ENCODE measurements around the gene DIP2A.

Gene DIP2A

DNA sequence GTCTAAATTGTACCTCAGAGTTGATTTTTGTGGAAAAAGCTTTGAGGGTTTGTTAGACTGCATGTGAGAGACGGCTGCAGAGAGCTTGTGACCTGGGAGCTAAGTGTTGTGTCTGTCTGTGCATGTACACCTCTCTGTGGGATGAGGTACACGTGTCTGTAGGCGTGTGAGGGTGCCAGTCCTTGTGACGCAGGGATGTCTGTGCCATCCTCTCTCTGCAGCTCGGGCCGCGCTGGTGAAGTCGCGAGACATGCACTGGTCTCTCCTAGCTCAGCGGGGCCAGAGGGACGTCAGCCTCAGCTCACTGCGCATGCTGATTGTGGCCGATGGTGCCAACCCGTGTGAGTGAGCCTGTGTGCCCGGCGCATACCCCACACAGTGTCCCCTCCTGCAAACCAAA, 79.6 kb downstream of the DIP2A start:
- no peak for DNase-seq

DNA sequence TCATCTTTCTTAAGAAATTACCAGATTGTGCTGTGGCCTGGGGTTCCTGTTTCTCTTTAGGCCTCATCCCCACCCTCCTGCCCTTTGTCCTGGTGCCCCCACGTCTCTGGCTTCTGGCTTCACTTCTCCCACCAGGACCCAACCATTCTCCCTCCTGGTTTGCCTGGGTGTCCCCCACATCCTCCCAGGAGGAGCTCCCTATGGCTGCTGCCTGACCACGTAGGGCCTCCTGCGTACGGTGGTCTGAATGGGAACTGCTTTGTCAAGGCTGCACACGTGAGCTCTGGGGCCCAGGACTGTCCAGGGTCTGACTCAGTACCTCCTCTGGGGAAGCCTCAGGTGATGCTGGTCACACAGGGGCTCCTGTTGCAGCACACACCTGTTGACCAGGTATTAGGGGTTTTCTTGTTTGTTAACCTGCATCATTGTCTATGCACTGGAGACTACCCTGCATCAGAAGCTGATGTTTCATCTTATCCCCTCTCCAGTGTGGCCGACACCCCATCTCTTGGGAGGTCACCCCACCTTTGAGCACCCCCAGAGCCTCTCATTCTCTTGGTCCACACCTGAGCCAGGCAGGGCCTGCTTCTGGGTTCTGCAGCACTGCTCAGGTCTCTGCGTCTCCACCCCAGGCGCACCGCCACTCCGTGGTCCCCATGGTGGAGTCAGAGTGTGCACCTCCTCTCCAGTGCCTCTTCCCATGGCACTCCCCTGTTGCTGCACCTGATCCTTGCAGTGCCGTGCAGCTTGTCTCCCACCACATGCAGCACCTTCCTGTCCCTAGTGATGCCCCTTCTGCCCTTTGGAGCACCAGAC, 80.4 kb downstream of the DIP2A start:
- DNase-seq, result no peak

DNA sequence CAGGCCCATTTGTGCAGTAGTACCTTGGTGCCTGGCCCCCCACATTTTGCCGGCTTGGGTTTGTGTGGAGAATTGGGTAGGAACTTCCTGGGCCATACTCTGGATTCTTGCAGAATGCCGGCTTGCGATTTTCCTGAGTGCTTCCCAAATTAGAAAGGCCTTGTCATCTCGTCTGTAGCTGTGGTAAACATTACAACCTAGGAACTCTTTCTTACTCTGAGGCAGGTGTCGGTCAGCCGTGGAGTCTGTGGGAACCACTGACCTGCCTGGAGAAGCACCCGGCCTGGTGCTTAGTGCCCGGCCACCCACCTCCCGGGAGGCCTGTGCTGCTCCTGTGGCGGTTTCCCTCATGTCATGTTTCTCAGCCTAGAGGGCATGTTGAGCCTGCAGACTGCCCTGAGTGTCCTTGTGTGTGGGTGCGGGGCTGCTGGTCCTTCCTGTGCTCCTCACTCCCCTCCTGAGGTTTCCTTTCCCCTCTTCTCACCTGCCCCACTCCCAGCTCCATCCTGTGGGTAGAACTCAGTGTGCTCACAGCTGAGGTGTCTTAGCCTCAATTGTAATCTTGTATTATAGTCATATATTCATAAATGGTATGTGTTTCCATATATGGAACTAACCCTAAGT, 81.5 kb downstream of the DIP2A start:
- no peak for DNase-seq

DNA sequence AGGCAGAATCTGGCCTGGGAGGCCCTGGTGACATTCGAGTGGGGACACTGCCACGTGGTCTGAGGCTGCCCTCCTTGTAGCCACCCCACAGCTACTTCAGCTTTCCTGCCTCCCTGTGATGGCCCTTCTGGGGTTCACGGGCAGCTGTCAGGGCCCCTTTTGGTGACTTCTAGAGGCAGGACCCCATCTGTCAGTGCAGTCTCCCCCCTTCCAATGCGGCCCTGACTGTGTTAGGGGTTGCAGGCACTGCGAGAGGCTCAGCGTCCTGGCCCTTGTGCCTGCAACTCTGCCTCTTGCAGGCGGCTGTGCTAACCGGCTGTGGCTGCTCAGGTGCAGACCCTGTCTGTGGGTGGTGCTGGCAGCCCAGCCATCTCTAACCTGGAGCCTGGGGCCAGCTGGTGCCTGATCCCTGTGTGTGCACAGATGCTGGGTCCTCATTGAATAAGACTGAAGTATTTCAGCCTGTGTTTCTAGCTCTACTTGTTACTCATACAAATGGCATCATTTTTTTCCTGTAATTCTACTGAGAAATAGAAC, 84.0 kb downstream of the DIP2A start:
- DNase-seq, result no peak

DNA sequence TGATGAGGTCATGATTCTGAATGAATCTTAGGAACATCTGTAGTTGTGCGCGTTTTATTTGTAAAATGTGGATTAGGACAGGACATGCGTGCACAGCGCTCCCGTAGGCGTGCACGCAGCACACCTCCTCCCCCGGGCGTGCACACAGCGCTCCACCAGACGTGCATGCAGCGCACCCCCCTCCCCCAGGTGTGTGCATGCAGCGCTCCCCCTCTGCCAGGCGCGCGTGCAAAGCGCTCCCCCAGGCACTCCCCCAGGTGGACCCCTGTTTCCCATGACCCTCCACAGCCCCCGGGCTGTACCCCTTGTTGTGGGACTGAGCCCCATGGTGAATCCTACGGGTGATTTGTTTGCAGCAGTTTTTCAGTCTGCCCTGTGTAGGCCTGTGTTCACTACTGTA, 84.6 kb downstream of the DIP2A start:
- DNase-seq, result no peak

DNA sequence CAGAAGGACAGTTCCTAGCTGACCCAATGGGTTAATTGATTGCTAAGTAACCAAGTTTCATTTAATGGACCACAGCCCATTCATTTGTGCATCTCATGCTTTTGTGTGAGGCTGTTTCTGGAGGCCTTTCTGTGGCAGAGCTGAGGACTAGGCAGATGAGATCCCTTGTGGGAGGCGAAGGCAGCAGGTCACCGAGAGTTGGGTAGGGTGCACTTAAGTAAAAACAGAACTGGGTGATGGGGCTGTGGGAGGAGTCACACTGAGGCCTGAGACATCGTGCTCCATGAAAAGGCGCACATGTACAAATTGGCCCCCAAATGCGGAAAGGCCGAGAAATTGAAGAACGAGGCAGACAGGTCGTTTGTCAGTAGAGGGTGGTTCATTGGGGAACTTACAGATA, 85.3 kb downstream of the DIP2A start:
- DNase-seq, result no peak

DNA sequence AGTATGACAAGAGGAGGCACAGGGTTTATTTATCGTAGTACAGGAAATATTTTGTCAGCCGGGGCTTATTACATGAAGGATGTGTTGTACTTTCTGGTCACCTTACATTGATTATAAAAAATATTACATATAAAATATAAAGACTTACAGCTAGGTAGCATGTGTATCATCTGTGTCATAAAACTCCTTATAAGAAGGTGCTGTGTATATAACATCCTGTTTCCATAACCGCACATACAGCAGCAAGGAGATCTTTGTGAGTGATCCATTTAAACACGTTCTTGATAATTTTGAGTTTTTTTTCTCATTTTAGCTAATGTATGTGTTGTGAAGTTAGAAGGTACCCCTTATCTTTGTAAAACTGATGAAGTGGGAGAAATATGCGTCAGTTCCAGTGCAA, 86.1 kb downstream of the DIP2A start:
- DNase-seq, result no peak

DNA sequence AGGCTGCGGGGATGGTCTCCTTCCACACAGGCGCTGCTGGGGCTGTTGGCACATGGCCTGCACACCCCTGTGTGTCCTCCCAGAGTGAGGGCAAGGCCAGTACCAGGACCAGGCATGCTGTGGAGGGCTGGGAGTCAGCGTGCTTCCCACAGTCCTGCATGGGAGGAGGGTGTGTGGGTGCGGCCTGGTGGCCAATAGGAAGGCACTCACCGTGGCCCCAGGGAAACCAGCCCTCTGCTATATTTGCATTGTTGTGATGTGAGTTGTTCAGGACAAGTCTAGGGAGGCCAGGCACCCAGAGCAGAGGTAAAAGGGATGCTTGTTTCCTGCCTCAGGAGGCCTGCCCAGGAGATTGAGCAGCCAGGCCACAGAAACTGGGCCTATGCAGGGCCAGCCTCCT, 86.7 kb downstream of the DIP2A start:
- no peak for DNase-seq

DNA sequence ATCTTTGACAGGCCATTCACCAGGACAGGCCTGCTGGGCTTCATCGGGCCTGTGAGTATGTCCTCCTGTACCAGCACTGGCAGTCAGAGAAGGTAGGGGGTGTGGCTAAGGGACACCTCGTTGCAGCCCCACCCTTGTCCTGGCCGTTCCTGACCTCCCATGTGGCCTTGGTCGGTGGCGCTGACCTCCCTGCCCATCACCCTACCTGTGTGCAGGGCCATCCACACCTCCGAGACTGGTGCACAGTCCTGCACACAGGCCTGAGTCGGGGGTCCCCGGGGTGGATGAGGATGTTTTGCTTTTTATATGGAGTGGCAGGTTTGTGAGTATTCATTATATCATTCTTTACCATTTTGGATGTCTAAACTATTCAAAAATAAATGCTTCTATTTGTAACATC, 87.2 kb downstream of the DIP2A start:
- DNase-seq, result no peak

DNA sequence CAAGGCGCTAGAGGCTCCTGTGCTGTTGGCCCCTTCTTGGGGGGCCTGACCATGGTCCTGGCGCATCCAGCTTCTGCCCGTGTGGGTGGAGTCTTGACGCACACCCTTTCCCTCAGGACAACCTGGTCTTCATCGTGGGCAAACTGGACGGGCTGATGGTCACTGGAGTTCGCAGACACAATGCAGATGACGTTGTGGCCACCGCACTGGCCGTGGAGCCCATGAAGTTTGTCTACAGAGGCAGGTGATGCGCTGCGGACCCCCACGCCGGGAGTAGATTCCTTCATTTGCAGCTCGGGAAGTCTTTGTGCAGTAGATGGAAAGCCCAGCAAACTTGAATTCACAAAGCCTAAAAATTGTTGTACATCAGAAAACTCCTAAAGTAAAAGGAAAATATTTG, 88.1 kb downstream of the DIP2A start:
- DNase-seq, result no peak

DNA sequence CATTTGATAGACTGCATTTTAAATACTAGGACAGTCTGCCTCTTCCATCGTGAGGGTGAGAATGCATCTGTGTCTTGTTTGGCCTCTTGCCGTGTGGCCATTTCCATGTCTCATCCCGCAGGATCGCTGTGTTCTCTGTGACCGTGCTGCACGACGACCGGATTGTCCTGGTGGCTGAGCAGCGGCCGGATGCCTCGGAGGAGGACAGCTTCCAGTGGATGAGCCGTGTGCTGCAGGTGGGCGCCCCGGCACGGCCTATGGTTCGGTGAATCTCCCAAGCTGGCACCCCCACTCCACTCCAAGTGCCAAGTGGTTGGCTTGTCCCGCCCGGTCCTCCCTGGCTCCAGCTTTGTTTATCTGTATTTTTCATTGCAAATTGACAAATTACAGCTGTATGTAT, 91.0 kb downstream of the DIP2A start:
- no peak for DNase-seq

DNA sequence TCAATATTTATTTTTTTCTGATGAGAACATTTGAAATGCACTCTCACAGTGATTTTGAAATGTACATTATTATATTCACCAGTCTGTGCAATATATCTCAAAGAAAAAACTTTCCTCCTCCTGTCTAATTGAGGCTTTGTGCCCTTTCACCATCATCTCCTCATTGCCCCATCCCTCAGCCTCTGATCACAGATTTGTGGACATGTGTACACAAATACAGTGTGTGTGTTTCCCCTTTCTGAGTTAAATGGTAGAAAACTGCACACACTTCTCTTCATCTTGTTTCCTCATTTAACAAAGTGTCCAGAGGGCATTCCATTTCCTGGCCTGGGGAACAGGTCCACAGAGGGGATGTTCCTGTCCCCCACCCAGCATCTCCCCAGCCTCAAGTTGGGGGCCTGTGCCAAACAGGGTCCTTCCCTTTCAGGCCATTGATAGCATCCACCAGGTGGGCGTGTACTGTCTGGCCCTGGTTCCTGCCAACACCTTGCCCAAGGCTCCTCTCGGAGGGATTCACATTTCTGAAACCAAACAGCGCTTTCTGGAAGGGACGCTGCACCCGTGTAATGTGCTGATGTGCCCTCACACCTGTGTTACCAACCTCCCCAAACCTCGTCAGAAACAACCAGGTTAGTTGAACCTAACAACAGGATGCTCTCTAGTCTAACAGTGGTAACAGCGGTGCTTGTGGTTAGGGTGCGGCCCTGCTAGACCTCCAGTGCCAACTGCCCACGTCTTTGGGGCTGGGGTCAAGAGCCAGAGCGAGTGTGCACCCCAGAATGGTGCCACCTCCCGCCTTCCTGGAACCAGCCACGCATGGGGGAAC, 91.6 kb downstream of the DIP2A start:
- peak in 2 of 3 donors; percentile 17 to 24 for DNase-seq

DNA sequence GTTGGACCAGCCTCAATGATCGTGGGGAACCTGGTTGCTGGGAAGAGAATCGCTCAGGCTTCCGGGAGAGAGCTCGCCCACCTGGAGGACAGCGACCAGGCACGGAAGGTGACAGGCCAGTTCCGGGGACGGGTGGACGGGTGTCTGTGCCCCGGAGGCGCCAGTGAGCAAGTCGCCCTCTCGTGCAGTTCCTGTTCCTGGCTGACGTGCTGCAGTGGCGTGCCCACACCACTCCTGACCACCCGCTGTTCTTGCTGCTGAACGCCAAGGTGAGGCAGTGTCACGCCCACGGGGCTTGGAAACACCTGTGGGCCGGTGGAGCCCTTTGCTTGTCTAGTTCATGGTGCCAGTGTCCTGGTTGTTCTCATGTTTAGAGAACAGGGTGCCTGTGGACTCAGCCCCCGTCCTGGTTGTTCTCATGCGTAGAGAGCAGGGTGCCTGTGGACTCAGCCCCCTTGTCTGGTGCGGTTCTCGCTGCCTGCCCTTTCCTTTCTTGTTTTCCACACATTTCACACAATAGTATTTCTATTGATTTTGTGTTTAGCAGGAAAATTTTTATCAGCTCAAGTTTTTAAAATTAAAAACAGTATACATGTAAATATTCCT, 93.0 kb downstream of the DIP2A start:
- DNase-seq, result peak; percentile 62 to 77 (median 70)

DNA sequence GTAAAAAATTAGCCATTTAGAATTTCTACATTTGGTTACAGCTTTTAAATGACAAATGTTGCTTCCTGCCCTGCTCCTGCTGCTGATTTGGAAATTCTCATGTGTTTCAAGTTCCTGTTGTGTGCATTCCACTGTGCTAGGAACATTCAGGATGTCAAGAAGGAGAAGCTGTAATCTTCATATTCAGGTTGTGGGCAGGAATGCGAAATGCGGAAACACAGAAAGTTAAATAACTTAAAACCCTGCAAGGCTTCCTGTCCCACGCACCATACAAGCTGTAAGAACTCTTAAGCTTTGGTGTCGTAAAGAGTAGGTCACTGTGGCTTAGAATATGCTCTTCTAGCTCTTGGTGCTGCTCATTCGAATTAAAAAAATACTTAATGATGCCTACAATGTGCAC, 93.6 kb downstream of the DIP2A start:
- DNase-seq, result peak; percentile 72 to 86 (median 86)

DNA sequence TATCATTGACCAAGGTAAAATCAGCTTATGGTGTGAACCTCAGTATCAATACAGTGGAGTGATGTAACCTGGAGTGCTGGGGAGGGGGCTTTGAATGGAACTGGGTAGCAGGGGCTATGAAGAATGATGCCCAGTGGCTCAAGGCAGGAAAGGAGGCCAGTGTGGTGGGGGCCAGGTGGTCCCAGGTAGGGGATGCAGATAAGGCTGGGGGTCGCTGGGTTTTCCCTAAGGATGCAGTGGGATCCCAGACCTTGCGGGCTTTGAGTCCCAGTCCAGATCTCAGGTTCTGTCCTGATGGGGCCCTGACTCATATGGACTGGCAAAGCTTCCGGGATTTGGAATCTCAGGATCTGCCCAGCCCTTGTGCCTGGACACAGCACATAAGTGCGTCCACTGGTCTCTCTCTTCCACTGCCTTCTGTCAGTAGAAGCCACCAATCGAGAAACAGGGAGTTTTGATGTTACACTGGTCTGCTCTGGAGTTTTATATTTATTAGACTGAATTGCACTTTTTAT, 94.2 kb downstream of the DIP2A start:
- no peak for DNase-seq

DNA sequence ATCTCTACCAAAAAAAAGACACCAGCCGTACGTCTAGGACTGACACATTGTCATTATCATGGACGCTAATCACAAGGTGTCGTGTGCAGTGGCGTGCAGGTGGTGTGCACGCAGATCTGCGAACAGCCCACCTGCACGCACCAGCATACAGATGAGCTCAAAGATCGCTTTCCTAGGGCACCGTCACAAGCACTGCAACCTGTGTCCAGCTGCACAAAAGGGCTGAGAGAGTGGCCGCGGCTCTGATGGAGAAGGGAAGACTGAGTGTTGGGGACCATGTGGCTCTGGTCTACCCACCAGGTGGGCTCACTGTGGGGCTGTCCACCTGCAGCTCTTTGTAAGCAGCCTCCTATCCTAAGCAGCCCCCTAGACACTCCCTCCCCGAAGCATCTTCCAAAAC, 95.3 kb downstream of the DIP2A start:
- DNase-seq, result no peak

DNA sequence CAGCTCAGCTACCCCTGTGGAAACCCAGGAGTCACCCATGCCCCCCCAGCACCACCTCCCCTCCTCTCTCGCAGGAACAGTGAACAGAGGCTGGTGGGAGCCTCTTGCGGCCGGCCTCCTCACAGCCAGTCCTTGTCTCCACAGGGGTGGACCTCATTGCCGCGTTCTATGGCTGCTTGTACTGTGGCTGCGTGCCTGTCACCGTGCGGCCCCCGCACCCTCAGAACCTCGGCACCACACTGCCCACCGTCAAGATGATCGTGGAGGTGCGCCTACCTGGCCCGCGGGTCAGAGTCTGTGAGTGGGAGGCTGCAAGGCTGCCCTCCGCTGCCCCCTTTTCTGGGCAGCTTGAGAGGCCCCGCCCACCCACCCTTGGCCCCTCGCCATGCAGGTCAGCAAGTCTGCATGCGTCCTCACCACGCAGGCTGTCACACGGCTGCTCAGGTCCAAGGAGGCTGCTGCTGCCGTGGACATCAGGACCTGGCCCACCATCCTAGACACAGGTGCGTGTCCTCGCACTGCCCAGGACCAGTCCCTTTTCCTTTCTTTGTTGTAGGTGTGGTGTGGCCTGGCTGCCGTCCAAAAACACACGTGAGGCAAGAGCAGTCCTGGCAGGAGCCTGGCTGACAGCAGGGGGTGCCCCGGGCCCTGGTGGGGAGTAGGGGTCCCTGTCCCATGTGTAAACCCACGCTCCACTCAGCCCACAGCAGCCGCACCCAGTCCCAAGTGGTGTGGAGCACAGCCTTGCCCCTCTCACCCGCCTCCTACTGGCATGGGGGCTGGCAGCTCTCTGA, 95.9 kb downstream of the DIP2A start:
- no peak for DNase-seq

DNA sequence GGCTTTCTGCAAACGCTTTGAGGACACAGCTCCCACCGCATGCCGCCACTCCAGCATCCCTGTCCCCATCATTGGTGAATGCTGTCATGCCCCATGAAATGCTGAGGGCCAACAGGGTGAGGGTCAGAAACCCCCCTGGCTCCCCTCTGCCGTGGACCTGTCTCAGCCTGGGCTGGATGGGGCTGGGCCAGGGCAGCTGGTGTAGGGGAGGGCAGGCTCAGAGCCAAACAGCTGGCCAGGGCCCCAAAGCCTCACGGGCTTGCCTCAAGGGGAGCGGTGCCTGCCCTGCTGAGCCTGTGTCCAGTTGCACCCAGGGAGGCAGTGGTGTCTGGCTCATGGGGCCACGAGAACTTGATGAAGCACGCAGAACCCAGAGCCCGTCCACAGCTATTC, 96.5 kb downstream of the DIP2A start:
- no peak for DNase-seq

DNA sequence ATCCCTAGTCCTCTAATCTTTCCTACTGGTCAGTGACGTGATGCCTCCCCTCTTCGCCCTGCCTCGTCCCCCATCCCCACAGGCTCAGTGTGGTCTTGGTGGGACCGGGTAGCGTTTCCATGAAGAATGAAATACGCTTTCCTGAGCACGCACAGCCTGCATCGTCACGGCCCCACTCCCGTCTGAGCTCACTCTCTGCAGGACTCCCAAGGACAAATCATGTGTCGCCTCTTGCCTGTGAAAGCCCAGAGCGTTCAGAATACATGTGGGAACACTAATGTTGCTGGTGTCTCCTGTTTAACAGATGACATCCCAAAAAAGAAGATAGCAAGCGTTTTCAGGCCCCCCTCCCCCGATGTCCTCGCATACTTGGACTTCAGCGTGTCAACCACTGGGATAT, 97.0 kb downstream of the DIP2A start:
- no peak for DNase-seq

DNA sequence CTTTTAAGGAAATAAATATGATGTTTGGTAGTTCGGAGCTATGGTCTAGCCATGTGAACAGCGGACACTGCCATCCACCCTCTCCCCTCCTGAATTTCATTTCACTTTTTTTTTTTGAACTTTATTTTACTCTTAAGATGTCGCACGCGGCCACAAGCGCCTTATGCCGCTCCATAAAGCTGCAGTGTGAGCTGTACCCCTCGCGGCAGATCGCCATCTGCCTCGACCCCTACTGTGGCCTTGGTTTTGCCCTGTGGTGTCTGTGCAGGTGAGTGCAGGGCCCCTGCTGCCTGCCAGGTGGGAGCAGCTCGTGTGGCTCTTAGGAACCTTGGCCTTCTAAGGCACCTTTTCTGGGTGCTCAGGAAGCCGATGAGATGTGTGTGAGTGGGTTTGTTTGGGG, 98.1 kb downstream of the DIP2A start:
- DNase-seq, result no peak

DNA sequence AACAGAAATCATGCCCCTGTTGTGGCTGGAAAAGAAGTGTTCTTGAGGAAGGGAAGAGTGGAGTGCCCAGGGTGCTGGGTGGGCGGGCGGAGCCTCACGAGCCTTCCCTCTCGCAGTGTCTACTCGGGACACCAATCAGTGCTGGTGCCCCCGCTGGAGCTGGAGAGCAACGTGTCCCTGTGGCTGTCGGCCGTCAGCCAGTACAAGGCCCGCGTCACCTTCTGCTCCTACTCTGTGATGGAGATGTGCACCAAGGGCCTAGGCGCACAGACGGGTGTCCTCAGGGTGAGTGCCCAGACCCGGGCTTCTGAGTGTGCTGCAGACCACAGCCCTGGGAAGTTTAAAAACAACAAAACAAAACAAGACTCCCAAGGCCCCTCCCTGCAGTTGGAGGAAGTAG, 98.8 kb downstream of the DIP2A start:
- no peak for DNase-seq

DNA sequence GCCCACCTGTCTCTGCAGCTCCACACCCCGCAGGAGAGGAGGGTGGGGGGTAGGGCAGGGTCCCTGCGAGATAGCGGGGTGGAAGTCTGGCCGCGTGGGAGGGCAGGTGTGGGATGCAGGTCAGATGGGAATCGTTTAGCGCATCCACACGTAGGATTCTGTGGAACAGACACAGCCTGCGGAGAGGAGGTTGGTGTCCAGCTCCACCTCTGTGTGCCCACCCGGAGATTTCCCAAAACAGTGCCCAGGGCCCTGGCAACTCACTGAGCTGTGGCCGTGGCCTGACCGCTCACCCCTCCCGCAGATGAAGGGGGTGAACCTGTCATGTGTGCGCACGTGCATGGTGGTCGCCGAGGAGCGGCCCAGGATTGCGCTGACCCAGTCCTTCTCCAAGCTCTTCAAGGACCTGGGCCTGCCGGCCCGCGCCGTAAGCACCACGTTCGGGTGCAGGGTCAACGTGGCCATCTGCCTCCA, 99.3 kb downstream of the DIP2A start:
- DNase-seq, result no peak
